Measurements from ENCODE around the gene ARHGAP10. TPM values are rescaled to one million over a fixed set of nuclear protein-coding genes. Genes with fewer than 3 reads are reported as not detected.

The ARHGAP10 gene
- total RNA-seq, 1 donor from 2014 or later: 20.2 TPM

- H3K36me3 ChIP-seq: peaks cover 6% of the 10 kb centered on the region
- H3K4me3 ChIP-seq: no peak overlapping the region
- no peaks in the 10 kb centered on the region for H3K27me3 Mint-ChIP-seq (ENCODE audit: insufficient read depth, low read depth)
- H3K4me2 ChIP-seq: no peak overlapping the region
- H3K79me2 ChIP-seq (ENCODE audit: low read depth): no peaks in the 10 kb centered on the region
- H3K9ac ChIP-seq: no peak overlapping the region
- peaks cover 3% of the 10 kb centered on the region for H3K36me3 Mint-ChIP-seq
- H3K4me1 Mint-ChIP-seq: peaks cover 4% of the 10 kb centered on the region
- no peaks in the 10 kb centered on the region for H4K20me1 ChIP-seq (ENCODE audit: low read depth)
- no peaks in the 10 kb centered on the region for H3K9me3 ChIP-seq (ENCODE audit: low read depth)
- H3K27me3 ChIP-seq: no peaks in the 10 kb centered on the region
- TF ChIP-seq, protein P1, sequence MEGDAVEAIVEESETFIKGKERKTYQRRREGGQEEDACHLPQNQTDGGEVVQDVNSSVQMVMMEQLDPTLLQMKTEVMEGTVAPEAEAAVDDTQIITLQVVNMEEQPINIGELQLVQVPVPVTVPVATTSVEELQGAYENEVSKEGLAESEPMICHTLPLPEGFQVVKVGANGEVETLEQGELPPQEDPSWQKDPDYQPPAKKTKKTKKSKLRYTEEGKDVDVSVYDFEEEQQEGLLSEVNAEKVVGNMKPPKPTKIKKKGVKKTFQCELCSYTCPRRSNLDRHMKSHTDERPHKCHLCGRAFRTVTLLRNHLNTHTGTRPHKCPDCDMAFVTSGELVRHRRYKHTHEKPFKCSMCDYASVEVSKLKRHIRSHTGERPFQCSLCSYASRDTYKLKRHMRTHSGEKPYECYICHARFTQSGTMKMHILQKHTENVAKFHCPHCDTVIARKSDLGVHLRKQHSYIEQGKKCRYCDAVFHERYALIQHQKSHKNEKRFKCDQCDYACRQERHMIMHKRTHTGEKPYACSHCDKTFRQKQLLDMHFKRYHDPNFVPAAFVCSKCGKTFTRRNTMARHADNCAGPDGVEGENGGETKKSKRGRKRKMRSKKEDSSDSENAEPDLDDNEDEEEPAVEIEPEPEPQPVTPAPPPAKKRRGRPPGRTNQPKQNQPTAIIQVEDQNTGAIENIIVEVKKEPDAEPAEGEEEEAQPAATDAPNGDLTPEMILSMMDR (IDR thresholded peaks at IDR 0.05): no peak
- no peak for TF ChIP-seq EZH2phosphoT487 (IDR thresholded peaks at IDR 0.05)
- H3K27ac Mint-ChIP-seq: no peak overlapping the region
- H2AFZ ChIP-seq (replicated peaks): no peak overlapping the region
- H3K27ac ChIP-seq: no peak overlapping the region
- peaks cover 6% of the 10 kb centered on the region for H3F3A ChIP-seq (ENCODE audit: low read depth)
- no peak overlapping the region for H3K4me3 Mint-ChIP-seq
- no peaks in the 10 kb centered on the region for H3K9me3 Mint-ChIP-seq
- peaks cover 21% of the 10 kb centered on the region for H3K4me1 ChIP-seq
- peak; percentile 66 for DNase-seq (ENCODE audit: low spot score)
Observed at GRCh38 chr4:147942729-147943128, 210.8 kb downstream of the ARHGAP10 start.

DNA sequence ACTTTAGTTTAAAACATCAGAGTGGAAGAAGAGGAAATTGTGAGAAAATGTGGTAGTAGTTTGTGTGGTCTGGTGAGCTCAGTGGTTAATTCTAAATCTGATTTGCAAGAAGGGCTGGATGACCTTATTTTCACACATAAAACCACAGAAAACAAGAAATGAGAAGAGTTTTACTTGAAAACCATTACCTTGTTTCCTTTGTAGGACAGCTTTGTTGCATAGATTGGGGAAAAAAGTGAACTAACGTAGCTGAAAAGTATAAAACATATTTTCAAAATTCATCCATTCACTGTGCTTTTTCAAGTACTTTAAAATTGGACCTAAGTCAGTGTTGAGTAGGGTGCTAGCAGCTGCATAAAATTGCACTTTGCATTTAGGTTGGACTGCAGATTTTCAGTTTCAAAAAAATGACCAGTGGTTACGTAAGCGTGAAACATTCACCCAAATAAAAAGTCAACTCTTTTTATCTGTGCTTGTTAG is 211.3 kb downstream of the ARHGAP10 start:
- Mint-ChIP-seq H3K27ac (no peak overlapping the region), H3K4me1 (peaks cover 4% of the 10 kb centered on the region), H3K36me3 (peaks cover 5% of the 10 kb centered on the region), H3K9me3 (no peaks in the 10 kb centered on the region), H3K27me3 (ENCODE audit: insufficient read depth, low read depth) (no peaks in the 10 kb centered on the region), H3K4me3 (no peak overlapping the region)
- peaks cover 6% of the 10 kb centered on the region for H3K36me3 ChIP-seq
- no peaks in the 10 kb centered on the region for H3K27me3 ChIP-seq
- H3K27ac ChIP-seq: no peak overlapping the region
- no peaks in the 10 kb centered on the region for H4K20me1 ChIP-seq (ENCODE audit: low read depth)
- no peaks in the 10 kb centered on the region for H3K79me2 ChIP-seq (ENCODE audit: low read depth)
- H3K4me1 ChIP-seq: peaks cover 18% of the 10 kb centered on the region
- H3K9ac ChIP-seq: no peak overlapping the region
- H3K4me3 ChIP-seq: no peak overlapping the region
- H3K9me3 ChIP-seq (ENCODE audit: low read depth): no peaks in the 10 kb centered on the region
- peaks cover 3% of the 10 kb centered on the region for H3F3A ChIP-seq (ENCODE audit: low read depth)
- no peak for DNase-seq (ENCODE audit: low spot score)
- no peak overlapping the region for H2AFZ ChIP-seq (replicated peaks)
- TF ChIP-seq EZH2 (IDR thresholded peaks at IDR 0.05) (no peak), EZH2phosphoT487 (IDR thresholded peaks at IDR 0.05) (no peak)
- TF ChIP-seq, protein P1 (IDR thresholded peaks at IDR 0.05): no peak
- H3K4me2 ChIP-seq: no peak overlapping the region

DNA sequence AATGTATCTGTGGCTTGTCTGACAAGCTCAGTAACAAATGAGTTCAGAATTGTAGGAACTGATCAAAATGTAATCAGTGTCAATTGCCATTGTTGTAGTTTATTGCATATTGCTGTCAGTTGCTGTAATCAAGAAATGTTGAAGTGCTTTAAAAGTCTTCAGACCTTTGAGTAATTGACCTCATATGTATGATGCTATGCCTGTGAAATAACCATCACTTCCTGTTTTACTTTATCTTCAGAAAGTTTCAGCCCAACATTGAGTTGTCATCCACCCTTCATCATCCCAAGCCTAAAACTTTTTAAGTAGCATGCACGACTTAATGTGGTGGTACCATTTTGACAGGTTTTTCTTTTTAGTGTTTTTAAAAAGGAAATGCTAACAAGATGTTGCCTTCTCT is 212.4 kb downstream of the ARHGAP10 start:
- DNase-seq (ENCODE audit: low spot score): no peak
- Histone ChIP-seq H3K9ac (no peak overlapping the region), H3K27me3 (no peaks in the 10 kb centered on the region), H3K4me3 (no peak overlapping the region), H3K27ac (no peak overlapping the region), H3K9me3 (ENCODE audit: low read depth) (no peaks in the 10 kb centered on the region), H3K79me2 (ENCODE audit: low read depth) (no peaks in the 10 kb centered on the region), H3K4me1 (peaks cover 10% of the 10 kb centered on the region), H3K36me3 (peaks cover 6% of the 10 kb centered on the region), H3F3A (ENCODE audit: low read depth) (no peaks in the 10 kb centered on the region), H2AFZ (replicated peaks) (no peak overlapping the region), H3K4me2 (no peak overlapping the region), H4K20me1 (ENCODE audit: low read depth) (no peaks in the 10 kb centered on the region)
- no peak for TF ChIP-seq EZH2phosphoT487 (IDR thresholded peaks at IDR 0.05)
- TF ChIP-seq, protein P1 (IDR thresholded peaks at IDR 0.05): no peak
- no peak for TF ChIP-seq EZH2 (IDR thresholded peaks at IDR 0.05)
- H3K36me3 Mint-ChIP-seq: peaks cover 5% of the 10 kb centered on the region
- no peaks in the 10 kb centered on the region for H3K4me1 Mint-ChIP-seq
- no peak overlapping the region for H3K27ac Mint-ChIP-seq
- no peaks in the 10 kb centered on the region for H3K27me3 Mint-ChIP-seq (ENCODE audit: insufficient read depth, low read depth)
- H3K4me3 Mint-ChIP-seq: no peak overlapping the region
- H3K9me3 Mint-ChIP-seq: no peaks in the 10 kb centered on the region

Data from neural progenitor cell (in vitro differentiated cells).